Kidney epithelial cell (primary cell): ENCODE results near the gene FBXW7. TPM values are rescaled to one million over a fixed set of nuclear protein-coding genes. Genes with fewer than 3 reads are reported as not detected.

Experiments used
- DNase-seq: peaks from one replicate; pipeline ENCODE4 v3.0.0-alpha.2; 2010; ENCODE audit warnings: low read depth
- H3K27me3 ChIP-seq: 2 replicates; pipeline ENCODE4 v1.6.0; 2011; ENCODE audit warnings: low read length; ENCODE audit not compliant: control insufficient read depth, insufficient read depth
- H3K36me3 ChIP-seq: 2 replicates; pipeline ENCODE4 v1.5.1; 2011; ENCODE audit warnings: low read length; ENCODE audit not compliant: control insufficient read depth, insufficient read depth
- H3K4me3 ChIP-seq: 2 replicates; pipeline ENCODE4 v1.5.1; 2011; ENCODE audit warnings: low read depth, mild to moderate bottlenecking, control low read depth, low read length
- total RNA-seq: library from RNA; depleted of rRNA; stranded (reverse); fragments of >200 nt; gene quantifications from 2 replicates; pipeline ENCODE4 v1.2.3, GENCODE V29; 2015
- TF ChIP-seq, protein P1 (sequence below): IDR thresholded peaks from 2 replicates; pipeline ENCODE4 v1.5.1; 2011; ENCODE audit warnings: mild to moderate bottlenecking, moderate library complexity, low read length, control low read depth, inconsistent platforms; ENCODE audit not compliant: insufficient read depth, poor library complexity, severe bottlenecking

Gene FBXW7
- total RNA-seq, 1 donor from 2014 or later: 29.8 TPM

DNA sequence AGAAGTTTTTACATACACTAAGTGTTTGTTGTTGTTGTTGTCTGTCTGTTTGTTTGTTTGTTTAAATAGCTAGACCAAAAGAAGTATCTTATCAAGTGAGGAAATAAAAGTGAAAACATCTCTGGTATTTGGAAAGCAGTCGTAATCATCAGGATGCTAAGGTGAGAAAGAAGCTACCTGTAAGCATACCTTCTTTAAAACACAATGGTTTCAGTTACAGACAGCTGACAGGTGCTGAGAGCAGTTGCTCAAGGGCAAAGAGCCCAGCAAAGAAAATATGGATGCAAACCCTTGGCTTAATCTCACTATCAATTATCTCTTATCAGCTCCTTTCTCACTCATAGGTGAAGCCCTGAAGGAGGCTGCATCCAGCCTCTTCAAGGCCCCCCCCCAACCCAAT lies 42.8 kb upstream of the FBXW7 start:
- Histone ChIP-seq H3K27me3 (no peaks in the 10 kb centered on the region), H3K36me3 (no peaks in the 10 kb centered on the region), H3K4me3 (no peak overlapping the region)
- DNase-seq: no peak
- TF ChIP-seq, protein P1, sequence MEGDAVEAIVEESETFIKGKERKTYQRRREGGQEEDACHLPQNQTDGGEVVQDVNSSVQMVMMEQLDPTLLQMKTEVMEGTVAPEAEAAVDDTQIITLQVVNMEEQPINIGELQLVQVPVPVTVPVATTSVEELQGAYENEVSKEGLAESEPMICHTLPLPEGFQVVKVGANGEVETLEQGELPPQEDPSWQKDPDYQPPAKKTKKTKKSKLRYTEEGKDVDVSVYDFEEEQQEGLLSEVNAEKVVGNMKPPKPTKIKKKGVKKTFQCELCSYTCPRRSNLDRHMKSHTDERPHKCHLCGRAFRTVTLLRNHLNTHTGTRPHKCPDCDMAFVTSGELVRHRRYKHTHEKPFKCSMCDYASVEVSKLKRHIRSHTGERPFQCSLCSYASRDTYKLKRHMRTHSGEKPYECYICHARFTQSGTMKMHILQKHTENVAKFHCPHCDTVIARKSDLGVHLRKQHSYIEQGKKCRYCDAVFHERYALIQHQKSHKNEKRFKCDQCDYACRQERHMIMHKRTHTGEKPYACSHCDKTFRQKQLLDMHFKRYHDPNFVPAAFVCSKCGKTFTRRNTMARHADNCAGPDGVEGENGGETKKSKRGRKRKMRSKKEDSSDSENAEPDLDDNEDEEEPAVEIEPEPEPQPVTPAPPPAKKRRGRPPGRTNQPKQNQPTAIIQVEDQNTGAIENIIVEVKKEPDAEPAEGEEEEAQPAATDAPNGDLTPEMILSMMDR: no peak

DNA sequence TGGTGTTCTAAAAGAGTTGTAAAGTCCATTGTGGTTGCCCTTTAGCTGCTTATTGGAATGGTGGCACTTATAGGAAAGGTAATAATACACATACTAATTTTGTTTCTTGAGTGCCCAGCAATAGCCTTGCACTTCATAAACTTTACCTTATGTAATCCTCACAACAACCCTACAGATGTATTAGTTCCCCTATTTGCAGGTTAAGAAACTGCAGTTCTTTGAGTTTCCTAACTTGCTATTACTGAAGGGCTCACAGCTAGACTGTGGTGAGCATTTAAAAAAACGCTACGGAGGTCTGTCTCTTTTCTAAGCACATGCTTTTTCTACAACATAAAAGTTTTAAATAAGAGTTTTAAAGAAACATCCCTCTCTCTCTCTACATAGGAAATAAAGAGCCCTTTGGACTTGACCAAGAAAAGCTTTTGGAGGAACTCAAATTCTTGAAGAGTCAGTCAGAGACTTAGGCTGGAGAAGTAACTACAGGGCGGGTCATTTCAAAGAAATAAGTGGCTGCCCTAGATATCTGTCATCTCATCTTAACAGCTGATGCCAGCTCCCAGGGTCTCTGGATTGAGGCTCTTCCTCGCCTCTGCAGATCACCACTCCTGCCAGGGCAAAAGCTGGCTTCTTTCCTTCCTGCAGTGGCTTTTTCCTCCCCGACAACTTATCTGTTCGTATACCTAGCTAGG lies 42.0 kb upstream of the FBXW7 start:
- Histone ChIP-seq H3K4me3 (no peak overlapping the region), H3K27me3 (no peaks in the 10 kb centered on the region), H3K36me3 (no peaks in the 10 kb centered on the region)
- DNase-seq: no peak
- TF ChIP-seq, protein P1: no peak

DNA sequence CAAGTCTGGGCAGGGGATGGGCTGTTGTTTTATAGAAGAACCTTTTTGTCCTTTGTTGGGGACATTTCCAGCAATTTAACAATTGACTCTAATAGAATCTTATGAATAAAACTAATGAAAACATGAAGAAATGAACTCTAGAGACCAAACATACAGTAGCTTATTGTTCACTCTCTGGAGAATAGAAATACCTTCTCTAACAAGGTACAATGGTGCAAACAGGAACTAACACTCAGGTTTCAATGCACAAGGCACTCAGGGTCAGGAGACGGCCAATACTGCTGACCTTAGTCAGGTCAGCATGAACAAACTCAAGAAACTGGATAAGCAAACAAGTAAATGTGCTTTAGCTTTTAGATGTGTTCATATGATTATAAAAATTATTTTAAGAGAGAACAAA lies 39.6 kb upstream of the FBXW7 start:
- Histone ChIP-seq H3K4me3 (no peak overlapping the region), H3K27me3 (no peaks in the 10 kb centered on the region), H3K36me3 (no peaks in the 10 kb centered on the region)
- no peak for DNase-seq
- TF ChIP-seq, protein P1: no peak

DNA sequence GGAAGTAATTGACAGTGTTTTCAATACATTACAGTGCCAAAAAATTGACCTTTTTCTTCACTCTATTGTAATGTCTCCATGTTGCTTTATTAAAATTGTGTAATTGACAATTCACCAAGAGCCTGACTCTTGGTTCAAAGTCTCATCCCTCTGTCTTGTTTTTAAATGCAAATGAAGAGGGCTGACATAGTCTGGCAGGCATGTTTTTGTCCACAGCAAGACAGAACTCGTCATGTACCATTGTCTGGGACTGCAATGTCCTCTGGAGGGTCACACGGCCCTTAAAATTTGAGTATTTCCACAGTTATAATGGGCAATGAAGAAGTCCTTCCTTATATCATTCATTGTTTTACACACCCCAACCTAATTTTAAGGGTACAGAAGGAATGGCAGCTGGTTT lies 38.0 kb upstream of the FBXW7 start:
- H3K4me3 ChIP-seq: no peak overlapping the region
- DNase-seq: no peak
- TF ChIP-seq, protein P1: no peak
- H3K27me3 ChIP-seq: no peaks in the 10 kb centered on the region
- H3K36me3 ChIP-seq: no peaks in the 10 kb centered on the region

DNA sequence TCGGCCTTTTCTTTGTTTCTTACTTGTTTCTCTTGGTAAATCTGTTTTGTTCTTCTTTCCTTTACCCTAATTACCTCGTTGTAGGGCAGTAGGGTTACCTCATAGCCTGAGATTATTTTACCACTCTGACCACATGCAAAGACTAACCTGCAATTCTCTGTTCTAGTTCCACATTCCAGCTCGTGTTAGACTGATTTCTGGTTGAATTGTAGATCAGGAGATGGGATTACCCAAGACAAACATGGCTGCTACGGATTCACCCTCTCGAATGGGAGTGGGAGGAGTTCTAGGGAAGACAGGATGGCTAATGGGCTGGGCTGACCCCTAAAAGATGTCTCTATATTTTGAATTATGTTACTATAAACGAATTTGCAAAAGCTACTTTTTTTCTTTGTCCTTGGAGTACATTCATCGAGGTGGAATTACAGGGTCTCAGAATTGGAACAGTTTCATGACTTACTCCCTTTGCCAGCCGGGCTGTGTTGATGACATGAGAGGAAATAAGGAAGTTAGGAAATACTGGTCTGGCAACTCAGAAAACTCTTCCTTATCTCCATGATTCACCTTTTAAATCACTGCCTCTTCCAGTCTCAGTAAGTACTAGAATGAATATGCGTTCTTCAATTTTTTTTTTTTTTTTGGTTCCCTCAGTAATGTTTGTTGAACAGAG lies 36.7 kb upstream of the FBXW7 start:
- Histone ChIP-seq H3K4me3 (no peak overlapping the region), H3K27me3 (no peaks in the 10 kb centered on the region), H3K36me3 (no peaks in the 10 kb centered on the region)
- no peak for DNase-seq
- TF ChIP-seq, protein P1: no peak
